Keratinocyte (primary cell): Measurements from ENCODE around the gene DFFA. TPM values are rescaled to one million over a fixed set of nuclear protein-coding genes. Genes with fewer than 3 reads are reported as not detected.
A peak's percentile ranks its signal among the peaks of the same experiment; 100 is the strongest.

Source experiments
- DNase-seq: peaks from one replicate; pipeline ENCODE4 v3.0.0-alpha.2; 2011; ENCODE audit warnings: low read depth, missing footprints, low spot score
- FAIRE-seq: peaks from 2 replicates; lab custom pipeline; 2011; peaks lifted over from hg19 to GRCh38; lab: Jason Lieb, UNC
- H2AFZ ChIP-seq: 2 replicates; pipeline ENCODE4 v1.6.0; 2012; ENCODE audit warnings: low read length, control low read depth, inconsistent platforms; ENCODE audit not compliant: control insufficient read depth
- H3K27ac ChIP-seq: 2 replicates; pipeline ENCODE4 v1.5.1; 2011; ENCODE audit warnings: low read length; ENCODE audit not compliant: control insufficient read depth, insufficient read depth
- H3K27me3 ChIP-seq: 3 replicates; pipeline ENCODE4 v1.6.0; 2011; ENCODE audit warnings: low read length; ENCODE audit not compliant: control insufficient read depth, insufficient read depth; ENCODE audit errors: extremely low read depth
- H3K36me3 ChIP-seq, 2 experiments: 2 replicates in 1 of 2; 3 replicates in 1 of 2; pipeline ENCODE4 v1.5.1; 2011; ENCODE audit warnings: low read length in 2 of 2, mild to moderate bottlenecking in 1 of 2; ENCODE audit not compliant: control insufficient read depth in 2 of 2, insufficient read depth in 2 of 2; ENCODE audit errors: extremely low read depth in 1 of 2
- H3K4me1 ChIP-seq: 3 replicates; pipeline ENCODE4 v1.5.1; 2011; ENCODE audit warnings: low read length; ENCODE audit not compliant: control insufficient read depth, insufficient read depth; ENCODE audit errors: extremely low read depth
- H3K4me2 ChIP-seq: 3 replicates; pipeline ENCODE4 v1.6.0; 2011; ENCODE audit warnings: low read depth, low read length; ENCODE audit not compliant: control insufficient read depth, insufficient read depth; ENCODE audit errors: extremely low read depth
- H3K4me3 ChIP-seq, 3 experiments: fragments of 200-600 bp in 1 of 3; sonication (generic) in 1 of 3; 2 replicates in 2 of 3; 3 replicates in 1 of 3; pipeline ENCODE4 v1.5.1; 2011 to 2016; ENCODE audit warnings: low read length in 3 of 3, mild to moderate bottlenecking in 3 of 3, control low read depth in 2 of 3, inconsistent platforms in 1 of 3, low read depth in 1 of 3, mixed read lengths in 1 of 3, mixed run types in 1 of 3, moderate library complexity in 1 of 3; ENCODE audit not compliant: control insufficient read depth in 2 of 3, insufficient read depth in 2 of 3; ENCODE audit errors: extremely low read depth in 1 of 3
- H3K79me2 ChIP-seq: 2 replicates; pipeline ENCODE4 v1.6.0; 2012; ENCODE audit warnings: low read length; ENCODE audit not compliant: control insufficient read depth, insufficient read depth
- H3K9ac ChIP-seq: 3 replicates; pipeline ENCODE4 v1.6.0; 2011; ENCODE audit warnings: low read length; ENCODE audit not compliant: control insufficient read depth, insufficient read depth; ENCODE audit errors: extremely low read depth
- H3K9me1 ChIP-seq: 3 replicates; pipeline ENCODE4 v1.6.0; 2011; ENCODE audit warnings: low read length; ENCODE audit not compliant: control insufficient read depth, insufficient read depth; ENCODE audit errors: extremely low read depth
- H3K9me3 ChIP-seq: 2 replicates; pipeline ENCODE4 v1.5.1; 2012; ENCODE audit warnings: low read depth, low read length; ENCODE audit not compliant: control insufficient read depth
- H4K20me1 ChIP-seq: 3 replicates; pipeline ENCODE4 v1.6.0; 2011; ENCODE audit warnings: low read length; ENCODE audit not compliant: control insufficient read depth, insufficient read depth; ENCODE audit errors: extremely low read depth
- EZH2 ChIP-seq: IDR thresholded peaks from one replicate; pipeline ENCODE4 v1.6.1; 2012; ENCODE audit warnings: inconsistent platforms, mild to moderate bottlenecking, low read length, moderate library complexity
- dilution Hi-C: fragments of 300-500 bp; cut with MboI; formaldehyde crosslinking; loops from one replicate; pipeline ENCODE4 v1.7.0; 2020; ENCODE audit warnings: low sequenced_read_pairs; ENCODE audit not compliant: extremely low pct_ligation_motif_present
- polyA plus RNA-seq, 5 experiments: library from polyadenylated mRNA; depleted of rRNA in 3 of 5; stranded (reverse) in 3 of 5; stranded (forward) in 1 of 5; unstranded in 1 of 5; fragments of >200 nt; gene quantifications; 1 replicate in 1 of 5; 2 replicates in 3 of 5; 3 replicates in 1 of 5; pipeline versions ENCODE4 v1.2.1 to v1.2.3, GENCODE V29; 2011 to 2012; ENCODE audit warnings: missing spikeins in 2 of 5, low read depth in 1 of 5, low replicate concordance in 1 of 5
- TF ChIP-seq, protein P1 (sequence below), 3 experiments: IDR thresholded peaks in 1 of 3; conservative IDR thresholded peaks in 1 of 3; optimal IDR thresholded peaks in 1 of 3; 2 replicates in 2 of 3; 3 replicates in 1 of 3; pipeline versions ENCODE3 to v1.5.1; 2011; ENCODE audit warnings: low read length in 3 of 3, mild to moderate bottlenecking in 3 of 3, moderate library complexity in 2 of 3, control low read depth in 1 of 3, inconsistent platforms in 1 of 3; ENCODE audit not compliant: insufficient read depth in 2 of 3; ENCODE audit errors: extremely low read depth in 1 of 3

DFFA gene
- polyA plus RNA-seq, 1 donor (not counting 4 experiments of a cell fraction or from before 2014, with no cell fraction given) = 53.1 TPM

DNA sequence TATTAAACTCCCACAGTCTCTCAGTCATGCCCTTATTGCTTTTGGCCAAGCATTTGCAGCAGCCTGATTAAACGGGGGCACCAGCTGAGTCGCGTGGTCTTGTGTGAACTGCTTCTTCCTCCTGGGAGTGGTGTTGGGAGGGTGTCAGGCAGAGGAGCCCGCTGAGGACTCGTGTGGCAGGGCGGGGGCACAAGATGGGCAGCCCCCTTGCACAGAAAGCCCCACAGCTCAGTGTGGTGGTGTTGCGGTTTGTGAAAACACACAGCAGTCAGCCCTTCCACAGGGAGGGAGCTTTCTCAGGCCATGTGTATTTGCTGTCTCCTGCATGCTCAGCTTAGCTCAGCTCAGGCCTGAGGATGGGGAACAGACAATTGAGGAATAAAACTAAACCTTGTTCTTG, 24.8 kb upstream of the DFFA start:
- Histone ChIP-seq H3K4me2 (no peak overlapping the region), H3K4me3 (no peak overlapping the region), H3K9me3 (no peaks in the 10 kb centered on the region), H3K9ac (peak overlapping the region; percentile 28), H2AFZ (no peak overlapping the region), H4K20me1 (no peaks in the 10 kb centered on the region), H3K36me3 (peaks cover 2 to 5% of the 10 kb centered on the region in 2 experiments), H3K9me1 (no peaks in the 10 kb centered on the region), H3K27me3 (no peaks in the 10 kb centered on the region), H3K79me2 (peaks cover 67% of the 10 kb centered on the region), H3K4me1 (peaks cover 22% of the 10 kb centered on the region), H3K27ac (peak overlapping the region; percentile 49)
- no peak for DNase-seq
- TF ChIP-seq, protein P1, sequence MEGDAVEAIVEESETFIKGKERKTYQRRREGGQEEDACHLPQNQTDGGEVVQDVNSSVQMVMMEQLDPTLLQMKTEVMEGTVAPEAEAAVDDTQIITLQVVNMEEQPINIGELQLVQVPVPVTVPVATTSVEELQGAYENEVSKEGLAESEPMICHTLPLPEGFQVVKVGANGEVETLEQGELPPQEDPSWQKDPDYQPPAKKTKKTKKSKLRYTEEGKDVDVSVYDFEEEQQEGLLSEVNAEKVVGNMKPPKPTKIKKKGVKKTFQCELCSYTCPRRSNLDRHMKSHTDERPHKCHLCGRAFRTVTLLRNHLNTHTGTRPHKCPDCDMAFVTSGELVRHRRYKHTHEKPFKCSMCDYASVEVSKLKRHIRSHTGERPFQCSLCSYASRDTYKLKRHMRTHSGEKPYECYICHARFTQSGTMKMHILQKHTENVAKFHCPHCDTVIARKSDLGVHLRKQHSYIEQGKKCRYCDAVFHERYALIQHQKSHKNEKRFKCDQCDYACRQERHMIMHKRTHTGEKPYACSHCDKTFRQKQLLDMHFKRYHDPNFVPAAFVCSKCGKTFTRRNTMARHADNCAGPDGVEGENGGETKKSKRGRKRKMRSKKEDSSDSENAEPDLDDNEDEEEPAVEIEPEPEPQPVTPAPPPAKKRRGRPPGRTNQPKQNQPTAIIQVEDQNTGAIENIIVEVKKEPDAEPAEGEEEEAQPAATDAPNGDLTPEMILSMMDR (optimal IDR thresholded peaks at IDR 0.05 in 1 of 3, IDR thresholded peaks at IDR 0.05 in 1 of 3, conservative IDR thresholded peaks at IDR 0.05 in 1 of 3; ENCODE audit: extremely low read depth in 1 of 3, insufficient read depth in 2 of 3, low read length in 3 of 3) = no peak
- no peak for TF ChIP-seq EZH2
- FAIRE-seq = no peak
- dilution Hi-C loops = no loop called here

- no peaks in the 10 kb centered on the region for H4K20me1 ChIP-seq
- H3K27me3 ChIP-seq = no peaks in the 10 kb centered on the region
- peaks cover 2 to 8% of the 10 kb centered on the region in 2 experiments for H3K36me3 ChIP-seq
- H3K9ac ChIP-seq = peak overlapping the region; percentile 86
- peak overlapping the region in 2 of 3 experiments; percentile 30 to 52 for H3K4me3 ChIP-seq
- no peaks in the 10 kb centered on the region for H3K9me3 ChIP-seq
- DNase-seq (peak; percentile 91), FAIRE-seq (peak; percentile 100)
- peak overlapping the region; percentile 86 for H3K4me2 ChIP-seq
- peak overlapping the region; percentile 96 for H3K27ac ChIP-seq
- no peak for TF ChIP-seq EZH2
- TF ChIP-seq, protein P1 (optimal IDR thresholded peaks at IDR 0.05 in 1 of 3, IDR thresholded peaks at IDR 0.05 in 1 of 3, conservative IDR thresholded peaks at IDR 0.05 in 1 of 3; ENCODE audit: extremely low read depth in 1 of 3, insufficient read depth in 2 of 3, low read length in 3 of 3) = no peak
- no peaks in the 10 kb centered on the region for H3K9me1 ChIP-seq
- dilution Hi-C loops = no loop called here
- H2AFZ ChIP-seq = peak overlapping the region; percentile 60
- peaks cover 71% of the 10 kb centered on the region for H3K79me2 ChIP-seq
- peaks cover 22% of the 10 kb centered on the region for H3K4me1 ChIP-seq
Observed at GRCh38 chr1:10495952-10496351, 23.6 kb upstream of the DFFA start.
